Neural progenitor cell (in vitro differentiated cells): Measurements from ENCODE around the gene HK1. TPM values are rescaled to one million over a fixed set of nuclear protein-coding genes. Genes with fewer than 3 reads are reported as not detected.
"Not testable (repeated sequence)": the region's sequence is repeated elsewhere in the genome, so short reads cannot be mapped to it uniquely, and the experiment has no call there.

ENCODE experiments used
- DNase-seq: peaks from one replicate; pipeline ENCODE4 v3.0.0-alpha.2; 2016; ENCODE audit warnings: low spot score
- H2AFZ ChIP-seq: fragments of 200-600 bp; sonication (generic); replicated peaks from 2 replicates; pipeline ENCODE4 v1.6.1; 2016; ENCODE audit warnings: antibody characterized with exemption
- H3F3A ChIP-seq: fragments of 200-600 bp; sonication (generic); 2 replicates; pipeline ENCODE4 v1.6.1; 2016; ENCODE audit warnings: antibody characterized with exemption, low read depth
- H3K27ac ChIP-seq: fragments of 200-600 bp; sonication (generic); 2 replicates; pipeline ENCODE4 v1.5.1; 2016; ENCODE audit warnings: mild to moderate bottlenecking
- H3K27me3 ChIP-seq: fragments of 200-600 bp; sonication (generic); 2 replicates; pipeline ENCODE4 v1.6.1; 2016; ENCODE audit warnings: mild to moderate bottlenecking, moderate library complexity
- H3K36me3 ChIP-seq: fragments of 200-600 bp; sonication (generic); 2 replicates; pipeline ENCODE4 v1.5.1; 2016
- H3K4me1 ChIP-seq: fragments of 200-600 bp; sonication (generic); 2 replicates; pipeline ENCODE4 v1.6.1; 2016; ENCODE audit warnings: mixed run types
- H3K4me2 ChIP-seq: fragments of 200-600 bp; sonication (generic); 2 replicates; pipeline ENCODE4 v1.6.1; 2016
- H3K4me3 ChIP-seq: fragments of 200-600 bp; sonication (generic); 2 replicates; pipeline ENCODE4 v1.5.1; 2016
- H3K79me2 ChIP-seq: fragments of 200-600 bp; sonication (generic); 2 replicates; pipeline ENCODE4 v1.6.1; 2016; ENCODE audit warnings: low read depth
- H3K9ac ChIP-seq: fragments of 200-600 bp; sonication (generic); 2 replicates; pipeline ENCODE4 v1.6.1; 2016
- H3K9me3 ChIP-seq: fragments of 200-600 bp; sonication (generic); 2 replicates; pipeline ENCODE4 v1.5.1; 2016; ENCODE audit warnings: low read depth
- H4K20me1 ChIP-seq: fragments of 200-600 bp; sonication (generic); 2 replicates; pipeline ENCODE4 v1.6.1; 2016; ENCODE audit warnings: low read depth
- H3K27ac Mint-ChIP-seq: 3 replicates; pipeline ENCODE4 v1.8.0; 2021; ENCODE audit warnings: mixed read lengths
- H3K27me3 Mint-ChIP-seq: 2 replicates; pipeline ENCODE4 v1.8.0; 2022; ENCODE audit warnings: low read depth, mild to moderate bottlenecking, inconsistent platforms, moderate library complexity, mixed read lengths; ENCODE audit not compliant: insufficient read depth
- H3K36me3 Mint-ChIP-seq: 3 replicates; pipeline ENCODE4 v1.8.0; 2021; ENCODE audit warnings: mixed read lengths
- H3K4me1 Mint-ChIP-seq: 3 replicates; pipeline ENCODE4 v1.8.0; 2021; ENCODE audit warnings: mixed read lengths
- H3K4me3 Mint-ChIP-seq: 3 replicates; pipeline ENCODE4 v1.8.0; 2021; ENCODE audit warnings: mild to moderate bottlenecking, moderate library complexity, mixed read lengths
- H3K9me3 Mint-ChIP-seq: 3 replicates; pipeline ENCODE4 v1.8.0; 2020; ENCODE audit warnings: mixed read lengths
- CTCF ChIP-seq: fragments of 200-600 bp; sonication (generic); IDR thresholded peaks from 2 replicates; pipeline ENCODE4 v1.5.1; 2017; ENCODE audit warnings: antibody characterized with exemption, mild to moderate bottlenecking
- EZH2 ChIP-seq: fragments of 200-600 bp; sonication (generic); IDR thresholded peaks from 2 replicates; pipeline ENCODE4 v1.6.1; 2017; ENCODE audit warnings: antibody characterized with exemption, mild to moderate bottlenecking, moderate library complexity
- EZH2phosphoT487 ChIP-seq: fragments of 200-600 bp; sonication (generic); IDR thresholded peaks from 2 replicates; pipeline ENCODE4 v1.6.1; 2017; ENCODE audit warnings: antibody characterized with exemption
- total RNA-seq: library from RNA; depleted of rRNA; stranded (reverse); fragments of >200 nt; gene quantifications from 2 replicates; pipeline ENCODE4 v1.2.3, GENCODE V29; 2015; ENCODE audit warnings: low replicate concordance

HK1 gene
- total RNA-seq, 1 donor from 2014 or later, result 30.1 TPM

GRCh38 chr10:69250041-69250440, 28.3 kb upstream of the HK1 start:
- Histone ChIP-seq H3K36me3 (no peaks in the 10 kb centered on the region), H3K4me2 (no peak overlapping the region), H2AFZ (peak overlapping the region; percentile 52), H3K9me3 (no peaks in the 10 kb centered on the region), H3K79me2 (no peaks in the 10 kb centered on the region), H3K27me3 (no peaks in the 10 kb centered on the region), H4K20me1 (no peaks in the 10 kb centered on the region), H3K27ac (no peak overlapping the region), H3K4me3 (no peak overlapping the region), H3F3A (no peaks in the 10 kb centered on the region), H3K9ac (no peak overlapping the region), H3K4me1 (no peaks in the 10 kb centered on the region)
- H3K27me3 Mint-ChIP-seq, result peaks cover 4% of the 10 kb centered on the region
- no peaks in the 10 kb centered on the region for H3K4me1 Mint-ChIP-seq
- TF ChIP-seq EZH2 (no peak), EZH2phosphoT487 (no peak), CTCF (no peak)
- no peak overlapping the region for H3K4me3 Mint-ChIP-seq
- peaks cover 6% of the 10 kb centered on the region for H3K9me3 Mint-ChIP-seq
- H3K27ac Mint-ChIP-seq, result peak overlapping the region; percentile 37
- H3K36me3 Mint-ChIP-seq, result no peaks in the 10 kb centered on the region
- DNase-seq, result no peak

DNA sequence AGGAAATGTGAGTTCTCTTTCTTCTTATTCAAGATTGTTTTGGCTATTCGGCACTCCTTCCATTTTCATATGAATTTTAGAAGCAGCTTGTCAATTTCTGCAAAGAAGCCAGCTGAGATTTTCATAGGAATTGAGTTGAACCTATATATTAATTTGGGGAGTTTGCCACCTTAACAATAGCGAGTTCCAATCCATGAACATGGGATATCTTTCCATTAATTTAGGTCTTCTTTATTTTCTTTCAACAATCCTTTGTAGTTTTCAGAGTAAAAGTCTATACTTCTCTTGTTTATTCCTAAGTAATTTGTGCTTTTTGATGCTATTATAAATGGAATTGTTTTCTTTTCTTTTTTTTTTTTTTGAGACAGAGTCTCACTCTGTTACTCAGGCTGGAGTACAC, 26.9 kb upstream of the HK1 start:
- H3K27ac Mint-ChIP-seq, H3K4me1 Mint-ChIP-seq, H3K4me3 ChIP-seq, H3K36me3 ChIP-seq, H3K4me1 ChIP-seq, H3K27me3 Mint-ChIP-seq, H3K9me3 Mint-ChIP-seq, H3K27ac ChIP-seq, H3K27me3 ChIP-seq, H3K4me2 ChIP-seq, H3K4me3 Mint-ChIP-seq, H3K9me3 ChIP-seq, H3F3A ChIP-seq, H4K20me1 ChIP-seq, DNase-seq, H3K79me2 ChIP-seq, H3K36me3 Mint-ChIP-seq, H2AFZ ChIP-seq, H3K9ac ChIP-seq: not testable (repeated sequence)

- Histone ChIP-seq H3K4me3 (no peak overlapping the region), H3F3A (no peaks in the 10 kb centered on the region), H3K9ac (no peak overlapping the region), H3K79me2 (no peaks in the 10 kb centered on the region), H2AFZ (peak overlapping the region; percentile 26), H3K4me1 (no peaks in the 10 kb centered on the region), H4K20me1 (no peaks in the 10 kb centered on the region), H3K36me3 (no peaks in the 10 kb centered on the region), H3K27me3 (no peaks in the 10 kb centered on the region), H3K4me2 (no peak overlapping the region), H3K9me3 (no peaks in the 10 kb centered on the region), H3K27ac (no peak overlapping the region)
- no peak for DNase-seq
- Mint-ChIP-seq H3K36me3 (no peaks in the 10 kb centered on the region), H3K4me3 (no peak overlapping the region), H3K9me3 (peaks cover 6% of the 10 kb centered on the region), H3K27me3 (peaks cover 8% of the 10 kb centered on the region), H3K27ac (no peak overlapping the region), H3K4me1 (no peaks in the 10 kb centered on the region)
- TF ChIP-seq EZH2phosphoT487, result no peak
- no peak for TF ChIP-seq CTCF
- TF ChIP-seq EZH2, result no peak
Observed at GRCh38 chr10:69253171-69253570, 25.1 kb upstream of the HK1 start.

DNA sequence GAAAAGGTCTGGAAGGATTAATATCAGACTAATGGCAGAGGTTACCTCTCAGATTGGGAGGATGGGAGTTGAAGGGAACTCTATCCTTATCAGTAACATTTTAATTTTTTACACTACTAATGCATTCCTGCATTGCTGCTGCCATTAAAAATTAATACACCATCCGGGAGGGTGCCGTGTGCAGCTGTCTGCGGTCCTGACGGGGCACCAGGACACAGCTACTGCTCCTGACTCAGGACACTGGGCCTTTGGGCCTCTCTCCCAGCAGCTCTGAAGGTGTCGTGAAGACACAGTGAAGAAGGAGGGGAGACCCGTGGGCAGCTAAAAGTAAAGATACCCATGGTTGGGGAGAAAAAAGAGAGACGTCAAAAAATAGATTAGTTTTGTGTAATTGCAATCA, 23.4 kb upstream of the HK1 start:
- H3K27me3 Mint-ChIP-seq, result peaks cover 8% of the 10 kb centered on the region
- no peaks in the 10 kb centered on the region for H3K36me3 ChIP-seq
- H3K9me3 ChIP-seq, result no peaks in the 10 kb centered on the region
- H3K4me3 ChIP-seq, result no peak overlapping the region
- no peaks in the 10 kb centered on the region for H4K20me1 ChIP-seq
- no peak overlapping the region for H3K4me3 Mint-ChIP-seq
- no peaks in the 10 kb centered on the region for H3K27me3 ChIP-seq
- H2AFZ ChIP-seq, result no peak overlapping the region
- no peaks in the 10 kb centered on the region for H3F3A ChIP-seq
- no peaks in the 10 kb centered on the region for H3K36me3 Mint-ChIP-seq
- DNase-seq, result no peak
- no peaks in the 10 kb centered on the region for H3K4me1 Mint-ChIP-seq
- no peak overlapping the region for H3K4me2 ChIP-seq
- H3K27ac ChIP-seq, result no peak overlapping the region
- no peaks in the 10 kb centered on the region for H3K79me2 ChIP-seq
- H3K9me3 Mint-ChIP-seq, result peaks cover 6% of the 10 kb centered on the region
- no peak overlapping the region for H3K9ac ChIP-seq
- H3K4me1 ChIP-seq, result no peaks in the 10 kb centered on the region
- TF ChIP-seq EZH2phosphoT487 (no peak), CTCF (no peak), EZH2 (no peak)
- no peak overlapping the region for H3K27ac Mint-ChIP-seq
